8988T (cell line): ENCODE data around the gene TAF11.
"Not testable (repeated sequence)": the region's sequence is repeated elsewhere in the genome, so short reads cannot be mapped to it uniquely, and the experiment has no call there.

Source experiments
- DNase-seq: peaks from one replicate; pipeline ENCODE4 v3.0.0; 2011

Gene TAF11

GRCh38 chr6:34864007-34864406 is 23.8 kb downstream of the TAF11 start:
- no peak for DNase-seq

- no peak for DNase-seq
Measured at GRCh38 chr6:34860776-34861175, 27.1 kb downstream of the TAF11 start.

GRCh38 chr6:34859951-34860350 is 27.9 kb downstream of the TAF11 start:
- no peak for DNase-seq

GRCh38 chr6:34858681-34859080 is 29.2 kb downstream of the TAF11 start:
- no peak for DNase-seq

- DNase-seq: no peak
Measured at GRCh38 chr6:34855463-34855862, 32.4 kb downstream of the TAF11 start.

- no peak for DNase-seq
Measured at GRCh38 chr6:34852406-34853085, 35.3 kb downstream of the TAF11 start.

- no peak for DNase-seq
Measured at GRCh38 chr6:34851361-34851760, 36.5 kb downstream of the TAF11 start.

- DNase-seq: not testable (repeated sequence)
Measured at GRCh38 chr6:34849066-34849465, 38.8 kb downstream of the TAF11 start.

GRCh38 chr6:34839666-34840352 is 48.0 kb downstream of the TAF11 start:
- no peak for DNase-seq

GRCh38 chr6:34837528-34837927 is 50.3 kb downstream of the TAF11 start:
- no peak for DNase-seq

- DNase-seq: no peak
Measured at GRCh38 chr6:34836451-34836850, 51.4 kb downstream of the TAF11 start.

- no peak for DNase-seq
Measured at GRCh38 chr6:34836008-34836407, 51.8 kb downstream of the TAF11 start.

- no peak for DNase-seq
Measured at GRCh38 chr6:34834789-34835518, 52.9 kb downstream of the TAF11 start.

GRCh38 chr6:34832942-34833341 is 54.9 kb downstream of the TAF11 start:
- no peak for DNase-seq

- DNase-seq: no peak
Measured at GRCh38 chr6:34829137-34829536, 58.7 kb downstream of the TAF11 start.
